Motor neuron (in vitro differentiated cells): ENCODE measurements around the gene CLEC16A. TPM values are rescaled to one million over a fixed set of nuclear protein-coding genes. Genes with fewer than 3 reads are reported as not detected.
"Not testable (repeated sequence)": the region's sequence is repeated elsewhere in the genome, so short reads cannot be mapped to it uniquely, and the experiment has no call there.

ENCODE experiments used
- ATAC-seq, 8 experiments: fragments of 200-7000 bp; cut with Tn5 transposase; replicated peaks in 6 of 8; 2 replicates each; pipeline ENCODE4 v1.8.0; 2021; ENCODE audit warnings: mild to moderate bottlenecking in 8 of 8, moderate library complexity in 8 of 8
- H3K27ac ChIP-seq, 2 donors: fragments of 250-450 bp; sonication (Bioruptor Pico); 2 replicates each; pipeline ENCODE4 v1.9.0; 2021; ENCODE audit warnings: antibody characterized with exemption in 2 of 2, mild to moderate bottlenecking in 2 of 2, moderate library complexity in 1 of 2
- H3K4me1 ChIP-seq, 2 donors: fragments of 250-450 bp; sonication (Bioruptor Pico); replicated peaks in 1 of 2; 2 replicates each; pipeline ENCODE4 v1.6.1; 2021; ENCODE audit warnings: antibody characterized with exemption in 2 of 2, mild to moderate bottlenecking in 2 of 2, moderate library complexity in 1 of 2
- H3K4me3 ChIP-seq, 5 donors: fragments of 250-450 bp; sonication (Bioruptor Pico); 2 replicates each; pipeline ENCODE4 v1.9.0; 2021; ENCODE audit warnings: antibody characterized with exemption in 5 of 5, mild to moderate bottlenecking in 5 of 5, moderate library complexity in 4 of 5
- WGBS, 10 experiments: fragments of 450-650 bp; shearing (Covaris generic); methylation state at CpG; one replicate each; pipeline ENCODE4 v1.0.0; 2022; 5-methylcytosine and 5-hydroxymethylcytosine counted together
- in situ Hi-C, 9 experiments: fragments of 400-800 bp; cut with MboI; loops; one replicate each; pipeline ENCODE4 v1.15.0; 2021; ENCODE audit warnings: low sequenced_read_pairs in 9 of 9, low pct_unique_long_range_greater_than_20kb in 2 of 9; ENCODE audit not compliant: unreplicated experiment in 9 of 9
- total RNA-seq, 8 experiments: library from RNA; unstranded; fragments of 300-600 nt; gene quantifications; 2 replicates each; pipeline versions ENCODE4 v1.2.3 to v1.2.4, GENCODE V29; 2022

CLEC16A gene
- total RNA-seq, 8 experiments from 2014 or later: 13.4 to 75.0 (median 17.2) TPM

GRCh38 chr16:10916534-10916933 lies 27.8 kb upstream of the CLEC16A start:
- H3K4me3 ChIP-seq: no peak overlapping the region
- in situ Hi-C loops: loop anchor here in 4 of 9 experiments (10.0 to 25.0 kb wide), 6 partner anchors 154 to 679 kb away; no protein-coding TSS in a partner anchor
- no peak for ATAC-seq
- WGBS, 10 experiments: 0 to 100% (median 32%) methylated on average over 1 to 3 of the region's 3 CpGs; no CpG with 5 or more reads in 1 of the 10 experiments
- peaks cover 0 to 3% of the 10 kb centered on the region in 2 donors for H3K4me1 ChIP-seq
- no peak overlapping the region for H3K27ac ChIP-seq

- WGBS, 10 experiments: 0 to 59% (median 23%) methylated on average over 2 to 11 of the region's 21 CpGs; no CpG with 5 or more reads in 3 of the 10 experiments
- Histone ChIP-seq H3K4me1 (peaks cover 0 to 3% of the 10 kb centered on the region in 2 donors), H3K4me3 (no peak overlapping the region), H3K27ac (no peak overlapping the region)
- peak; percentile 83 to 97 (median 90) for ATAC-seq
- in situ Hi-C loops: loop anchor here in 4 of 9 experiments (10.0 to 25.0 kb wide), 6 partner anchors 156 to 681 kb away; no protein-coding TSS in a partner anchor
Observed at GRCh38 chr16:10918294-10919002, 25.9 kb upstream of the CLEC16A start.

GRCh38 chr16:10919003-10919351 lies 25.4 kb upstream of the CLEC16A start:
- H3K4me3 ChIP-seq: no peak overlapping the region
- in situ Hi-C loops: loop anchor here in 4 of 9 experiments (10.0 to 25.0 kb wide), 6 partner anchors 157 to 682 kb away; no protein-coding TSS in a partner anchor
- 0 to 100% (median 34%) methylated on average over 1 to 5 of the region's 7 CpGs; no CpG with 5 or more reads in 2 of the 10 experiments for WGBS, 10 experiments
- H3K4me1 ChIP-seq: peaks cover 0 to 3% of the 10 kb centered on the region in 2 donors
- no peak overlapping the region for H3K27ac ChIP-seq
- no peak for ATAC-seq

GRCh38 chr16:10920726-10921427 lies 23.5 kb upstream of the CLEC16A start:
- no peak overlapping the region for H3K4me3 ChIP-seq
- H3K27ac ChIP-seq: no peak overlapping the region
- WGBS, 10 experiments: 15 to 100% (median 85%) methylated on average over 1 to 14 of the region's 15 CpGs; no CpG with 5 or more reads in 4 of the 10 experiments
- ATAC-seq: no peak
- in situ Hi-C loops: loop anchor here in 3 of 9 experiments (25.0 kb wide), 4 partner anchors 159 to 684 kb away; no protein-coding TSS in a partner anchor
- H3K4me1 ChIP-seq: peaks cover 0 to 3% of the 10 kb centered on the region in 2 donors

GRCh38 chr16:10921536-10922327 lies 22.6 kb upstream of the CLEC16A start:
- no peak for ATAC-seq
- H3K27ac ChIP-seq: no peak overlapping the region
- in situ Hi-C loops: loop anchor here in 3 of 9 experiments (25.0 kb wide), 4 partner anchors 159 to 684 kb away; no protein-coding TSS in a partner anchor
- WGBS, 10 experiments: 0 to 100% (median 69%) methylated on average over 1 to 6 of the region's 10 CpGs; no CpG with 5 or more reads in 4 of the 10 experiments
- H3K4me3 ChIP-seq: no peak overlapping the region
- H3K4me1 ChIP-seq: peaks cover 0 to 3% of the 10 kb centered on the region in 2 donors

GRCh38 chr16:10922328-10923145 lies 21.8 kb upstream of the CLEC16A start:
- no peak overlapping the region for H3K27ac ChIP-seq
- in situ Hi-C loops: loop anchor here in 3 of 9 experiments (25.0 kb wide), 4 partner anchors 160 to 685 kb away; no protein-coding TSS in a partner anchor

GRCh38 chr16:10923146-10923649 lies 21.2 kb upstream of the CLEC16A start:
- in situ Hi-C loops: loop anchor here in 3 of 9 experiments (25.0 kb wide), 4 partner anchors 161 to 686 kb away; no protein-coding TSS in a partner anchor
- no peak overlapping the region for H3K27ac ChIP-seq
- WGBS, 10 experiments: 50 to 60% (median 60%) methylated on average over 1 to 2 of the region's 10 CpGs; no CpG with 5 or more reads in 7 of the 10 experiments

More at GRCh38 chr16:10922328-10923145, 21.8 kb upstream of the CLEC16A start:
- no peak overlapping the region for H3K4me3 ChIP-seq
- 0 to 100% (median 59%) methylated on average over 1 to 5 of the region's 14 CpGs; no CpG with 5 or more reads in 4 of the 10 experiments for WGBS, 10 experiments
- peak in 1 of 8 experiments; percentile 6 for ATAC-seq
- H3K4me1 ChIP-seq: peaks cover 0 to 3% of the 10 kb centered on the region in 2 donors

GRCh38 chr16:10923650-10924214 lies 20.6 kb upstream of the CLEC16A start:
- Histone ChIP-seq H3K27ac (no peak overlapping the region), H3K4me1 (no peaks in the 10 kb centered on the region), H3K4me3 (no peak overlapping the region)
- ATAC-seq: peak in 4 of 8 experiments; percentile 10 to 21 (median 13)
- in situ Hi-C loops: loop anchor here in 3 of 9 experiments (25.0 kb wide), 4 partner anchors 161 to 686 kb away; no protein-coding TSS in a partner anchor
- WGBS, 10 experiments: 24 to 100% (median 60%) methylated on average over 1 to 4 of the region's 14 CpGs; no CpG with 5 or more reads in 7 of the 10 experiments

More at GRCh38 chr16:10923146-10923649, 21.2 kb upstream of the CLEC16A start:
- H3K4me3 ChIP-seq: no peak overlapping the region
- ATAC-seq: no peak
- H3K4me1 ChIP-seq: peaks cover 0 to 3% of the 10 kb centered on the region in 2 donors

GRCh38 chr16:10925285-10925684 lies 19.1 kb upstream of the CLEC16A start:
- WGBS, 10 experiments: 80 to 93% methylated on average over 1 to 3 of the region's 3 CpGs; no CpG with 5 or more reads in 8 of the 10 experiments
- in situ Hi-C loops, H3K4me3 ChIP-seq, ATAC-seq, H3K27ac ChIP-seq, H3K4me1 ChIP-seq: not testable (repeated sequence)

GRCh38 chr16:10926094-10926493 lies 18.3 kb upstream of the CLEC16A start:
- WGBS, 10 experiments: 100% methylated on average over 1 of the region's 4 CpGs; no CpG with 5 or more reads in 9 of the 10 experiments
- no peak overlapping the region for H3K27ac ChIP-seq
- H3K4me3 ChIP-seq: no peak overlapping the region
- H3K4me1 ChIP-seq: no peaks in the 10 kb centered on the region
- ATAC-seq: no peak
- in situ Hi-C loops: no loop called here

GRCh38 chr16:10926867-10927266 lies 17.5 kb upstream of the CLEC16A start:
- no peak for ATAC-seq
- Histone ChIP-seq H3K4me3 (no peak overlapping the region), H3K4me1 (no peaks in the 10 kb centered on the region), H3K27ac (no peak overlapping the region)
- WGBS, 10 experiments: 75 to 100% (median 90%) methylated on average over 1 to 5 of the region's 5 CpGs; no CpG with 5 or more reads in 2 of the 10 experiments
- in situ Hi-C loops: no loop called here
